ENCODE measurements around the gene OR10W1. TPM values are rescaled to one million over a fixed set of nuclear protein-coding genes. Genes with fewer than 3 reads are reported as not detected.

Gene OR10W1, protein sequence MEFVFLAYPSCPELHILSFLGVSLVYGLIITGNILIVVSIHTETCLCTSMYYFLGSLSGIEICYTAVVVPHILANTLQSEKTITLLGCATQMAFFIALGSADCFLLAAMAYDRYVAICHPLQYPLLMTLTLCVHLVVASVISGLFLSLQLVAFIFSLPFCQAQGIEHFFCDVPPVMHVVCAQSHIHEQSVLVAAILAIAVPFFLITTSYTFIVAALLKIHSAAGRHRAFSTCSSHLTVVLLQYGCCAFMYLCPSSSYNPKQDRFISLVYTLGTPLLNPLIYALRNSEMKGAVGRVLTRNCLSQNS
- total RNA-seq: not detected

DNA sequence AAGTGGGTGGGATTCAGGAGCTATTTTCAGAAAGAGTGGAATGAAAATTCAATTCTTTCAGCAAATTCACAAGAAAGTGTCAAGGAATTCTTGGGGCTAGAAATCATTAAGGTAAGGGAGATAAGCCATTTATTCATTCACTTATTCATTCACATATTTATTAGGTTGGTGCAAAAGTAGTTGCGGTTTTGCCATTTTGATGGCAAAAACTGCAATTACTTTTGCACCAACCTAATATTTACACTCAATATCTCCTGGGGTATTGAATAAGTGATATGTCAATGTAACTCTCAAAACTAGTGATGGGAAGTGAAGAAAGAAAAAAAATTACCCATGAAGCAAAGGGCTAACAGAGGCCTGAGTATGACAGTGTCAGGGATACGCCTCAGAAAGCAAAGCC, at the start of gene OR10W1:
OR10W1 (minus strand) TSS at position 119 of the 400 bp plus-strand sequence. CDS start 402 bp downstream, outside the sequence.
- TF ChIP-seq POLR2A (IDR thresholded peaks at IDR 0.05): no peak
- TF ChIP-seq POLR2AphosphoS5 (IDR thresholded peaks at IDR 0.05): no peak
- no peak for TF ChIP-seq CTCF (IDR thresholded peaks at IDR 0.05)
- no peak for TF ChIP-seq EP300 (IDR thresholded peaks at IDR 0.05; ENCODE audit: low read depth)
- H3K27ac ChIP-seq: no peak within 1 kb of the TSS
- in situ Hi-C loops (cut with MboI; ENCODE audit: low pct_ligation_motif_present in 1 of 4, low pct_unique_long_range_greater_than_20kb in 1 of 4, low sequenced_read_pairs in 3 of 4): loop anchor here in 1 of 4 donors (25.0 kb wide), 1 partner anchor 106 kb away; no protein-coding TSS in a partner anchor
- H3K9me3 ChIP-seq: no peaks in the 10 kb centered on the region
- WGBS, 2 donors (ENCODE audit: low coverage in 1 of 2): 77 to 87% methylated on average over 2 of the region's 2 CpGs
- DNase-seq: no peak
- H3K4me1 ChIP-seq: no peaks in the 10 kb centered on the region
- no peaks in the 10 kb centered on the region for H3K36me3 ChIP-seq
- no peaks in the 10 kb centered on the region for H3K27me3 ChIP-seq
- intact Hi-C loops (cut with DNase I; ENCODE audit: low total_unique reads): no loop called here
- H3K4me3 ChIP-seq: no peak within 1 kb of the TSS

GRCh38 chr11:58316142-58316541, 48.1 kb upstream of the OR10W1 start:
- no peak for TF ChIP-seq POLR2AphosphoS5 (IDR thresholded peaks at IDR 0.05)
- no peak for TF ChIP-seq EP300 (IDR thresholded peaks at IDR 0.05; ENCODE audit: low read depth)
- no peak for TF ChIP-seq POLR2A (IDR thresholded peaks at IDR 0.05)
- no peak for TF ChIP-seq CTCF (IDR thresholded peaks at IDR 0.05)
- in situ Hi-C loops (cut with MboI; ENCODE audit: low pct_ligation_motif_present in 1 of 4, low pct_unique_long_range_greater_than_20kb in 1 of 4, low sequenced_read_pairs in 3 of 4): no loop called here
- 64 to 71% methylated on average over 2 of the region's 2 CpGs for WGBS, 2 donors (ENCODE audit: low coverage in 1 of 2)

GRCh38 chr11:58301576-58301975, 33.5 kb upstream of the OR10W1 start:
- no peak overlapping the region for H3K4me3 ChIP-seq
- WGBS, 2 donors (ENCODE audit: low coverage in 1 of 2): 88 to 96% methylated on average over 2 of the region's 2 CpGs
- no peaks in the 10 kb centered on the region for H3K27me3 ChIP-seq
- intact Hi-C loops (cut with DNase I; ENCODE audit: low total_unique reads) (no loop called here), in situ Hi-C loops (cut with MboI; ENCODE audit: low pct_ligation_motif_present in 1 of 4, low pct_unique_long_range_greater_than_20kb in 1 of 4, low sequenced_read_pairs in 3 of 4) (no loop called here)
- no peak overlapping the region for H3K27ac ChIP-seq
- no peak for DNase-seq
- TF ChIP-seq EP300 (IDR thresholded peaks at IDR 0.05; ENCODE audit: low read depth): no peak
- TF ChIP-seq POLR2A (IDR thresholded peaks at IDR 0.05): no peak
- TF ChIP-seq POLR2AphosphoS5 (IDR thresholded peaks at IDR 0.05): no peak
- TF ChIP-seq CTCF (IDR thresholded peaks at IDR 0.05): no peak
- H3K9me3 ChIP-seq: no peaks in the 10 kb centered on the region
- H3K4me1 ChIP-seq: no peaks in the 10 kb centered on the region
- no peaks in the 10 kb centered on the region for H3K36me3 ChIP-seq

More at GRCh38 chr11:58316142-58316541, 48.1 kb upstream of the OR10W1 start:
- DNase-seq: no peak
- Histone ChIP-seq H3K9me3 (no peaks in the 10 kb centered on the region), H3K27ac (no peak overlapping the region), H3K36me3 (no peaks in the 10 kb centered on the region), H3K4me1 (no peaks in the 10 kb centered on the region), H3K27me3 (no peaks in the 10 kb centered on the region), H3K4me3 (no peak overlapping the region)
- intact Hi-C loops (cut with DNase I; ENCODE audit: low total_unique reads): no loop called here

DNA sequence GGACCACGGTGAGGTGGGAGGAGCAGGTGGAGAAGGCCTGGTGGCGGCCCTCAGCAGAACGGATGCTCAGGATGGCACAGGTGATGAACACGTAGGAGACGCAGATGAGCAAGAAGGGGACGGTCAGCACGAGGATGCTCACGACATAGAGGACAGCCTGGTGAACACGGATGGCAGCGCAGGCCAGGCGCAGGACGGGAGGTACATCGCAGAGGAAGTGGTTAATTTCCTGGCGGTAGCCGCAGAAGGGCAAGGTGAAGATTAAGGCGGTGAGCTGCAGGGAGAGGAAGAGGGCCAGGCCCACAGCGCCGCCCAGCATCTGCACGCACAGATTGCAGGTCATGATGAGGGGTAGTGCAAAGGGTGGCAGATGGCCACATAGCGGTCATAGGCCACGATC, 24.0 kb upstream of the OR10W1 start:
- DNase-seq: no peak
- in situ Hi-C loops (cut with MboI; ENCODE audit: low pct_ligation_motif_present in 1 of 4, low pct_unique_long_range_greater_than_20kb in 1 of 4, low sequenced_read_pairs in 3 of 4) (loop anchor here in 1 of 4 donors (25.0 kb wide), 1 partner anchor 480 kb away; no protein-coding TSS in a partner anchor), intact Hi-C loops (cut with DNase I; ENCODE audit: low total_unique reads) (no loop called here)
- H3K4me3 ChIP-seq: no peak overlapping the region
- H3K27me3 ChIP-seq: no peaks in the 10 kb centered on the region
- H3K27ac ChIP-seq: no peak overlapping the region
- no peaks in the 10 kb centered on the region for H3K9me3 ChIP-seq
- TF ChIP-seq POLR2AphosphoS5 (IDR thresholded peaks at IDR 0.05) (no peak), CTCF (IDR thresholded peaks at IDR 0.05) (no peak), EP300 (IDR thresholded peaks at IDR 0.05; ENCODE audit: low read depth) (no peak), POLR2A (IDR thresholded peaks at IDR 0.05) (no peak)
- H3K36me3 ChIP-seq: no peaks in the 10 kb centered on the region
- no peaks in the 10 kb centered on the region for H3K4me1 ChIP-seq
- 92 to 93% methylated on average over 16 to 21 of the region's 21 CpGs for WGBS, 2 donors (ENCODE audit: low coverage in 1 of 2)

Measured in transverse colon (tissue), 4 donors.